A549 (cell line): Measurements from ENCODE around the gene DTNB.

Experiments
- CTCF ChIP-seq: fragments of >200 bp; sonication (Bioruptor Twin); formaldehyde crosslinking; IDR thresholded peaks from 3 replicates; pipeline ENCODE4 v1.5.1; 2016
- POLR2A ChIP-seq: IDR thresholded peaks from 2 replicates; pipeline ENCODE4 v1.6.1; 2012; ENCODE audit warnings: mild to moderate bottlenecking, low read length
- USF2 ChIP-seq: fragments of 450-650 bp; IDR thresholded peaks from 2 replicates; pipeline ENCODE4 v1.6.1; 2014; ENCODE audit warnings: antibody characterized with exemption
- ZFP36 ChIP-seq: fragments of 450-650 bp; IDR thresholded peaks from 2 replicates; pipeline ENCODE4 v1.6.1; 2014; ENCODE audit warnings: borderline replicate concordance; ENCODE audit not compliant: partially characterized antibody

- TF ChIP-seq USF2 (no peak), CTCF (no peak), ZFP36 (no peak), POLR2A (no peak)
Measured at GRCh38 chr2:25335204-25335603, 338.2 kb downstream of the DTNB start.
